GM13977 (cell line): ENCODE data around the gene DR1.
A peak's percentile ranks its signal among the peaks of the same experiment; 100 is the strongest.

Experiments used
- DNase-seq: peaks from one replicate; pipeline ENCODE4 v3.0.0; 2012; ENCODE audit warnings: low spot score
- in situ Hi-C: fragments of 300-500 bp; cut with MboI; formaldehyde crosslinking; loops from one replicate; pipeline ENCODE4 v1.12.0; 2022; ENCODE audit warnings: low sequenced_read_pairs, low pct_unique_long_range_greater_than_20kb, mixed read lengths, inconsistent platforms; ENCODE audit not compliant: unreplicated experiment
- TF ChIP-seq, protein P1 (sequence below): IDR thresholded peaks from 2 replicates; pipeline ENCODE4 v1.5.1; 2012; ENCODE audit warnings: mild to moderate bottlenecking, control low read depth; ENCODE audit not compliant: insufficient read depth; ENCODE audit errors: extremely low read depth, missing control alignments

Gene DR1

DNA sequence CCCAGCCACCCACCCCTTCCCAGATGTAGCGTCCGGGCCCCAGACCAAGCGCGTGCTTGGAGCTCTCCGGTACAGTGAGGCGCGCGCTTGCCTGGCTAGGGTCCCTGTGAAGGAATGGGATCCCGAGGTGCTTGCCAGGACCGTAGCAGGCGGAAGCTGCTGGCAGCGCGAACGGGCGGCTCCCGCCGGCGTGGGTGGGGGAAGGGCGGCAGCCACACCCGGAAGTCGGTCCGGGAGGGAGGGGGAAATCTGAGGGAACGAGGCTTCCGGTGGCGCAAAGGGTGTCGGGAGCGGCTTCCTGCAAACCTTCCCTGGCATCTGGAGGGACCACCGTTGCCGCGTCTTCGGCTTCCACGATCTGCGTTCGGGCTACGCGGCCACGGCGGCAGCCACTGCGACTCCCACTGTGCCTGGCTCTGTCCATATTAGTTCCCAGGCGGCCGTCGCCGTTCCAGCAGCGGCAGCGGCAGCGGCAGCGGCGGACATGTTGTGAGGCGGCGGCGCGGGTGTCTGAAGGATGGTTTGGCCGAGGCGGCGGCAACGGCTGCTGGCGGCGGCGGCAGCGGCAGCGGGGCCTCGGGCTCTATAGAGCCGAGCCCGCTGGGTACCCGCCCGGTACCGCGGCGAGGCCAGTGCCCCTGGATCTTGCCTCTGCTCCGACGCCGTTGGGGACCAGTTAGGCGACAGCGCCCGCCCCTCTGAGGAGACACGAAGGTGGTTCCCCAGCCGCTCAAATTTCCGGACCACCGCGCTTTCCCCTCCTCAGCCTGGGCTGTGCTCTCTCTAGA is at the start of gene DR1:
Gene DR1 (plus strand): TSS at position 275 of the 788 bp plus-strand sequence. CDS start 739 bp downstream, outside the sequence.
- TF ChIP-seq, protein P1, sequence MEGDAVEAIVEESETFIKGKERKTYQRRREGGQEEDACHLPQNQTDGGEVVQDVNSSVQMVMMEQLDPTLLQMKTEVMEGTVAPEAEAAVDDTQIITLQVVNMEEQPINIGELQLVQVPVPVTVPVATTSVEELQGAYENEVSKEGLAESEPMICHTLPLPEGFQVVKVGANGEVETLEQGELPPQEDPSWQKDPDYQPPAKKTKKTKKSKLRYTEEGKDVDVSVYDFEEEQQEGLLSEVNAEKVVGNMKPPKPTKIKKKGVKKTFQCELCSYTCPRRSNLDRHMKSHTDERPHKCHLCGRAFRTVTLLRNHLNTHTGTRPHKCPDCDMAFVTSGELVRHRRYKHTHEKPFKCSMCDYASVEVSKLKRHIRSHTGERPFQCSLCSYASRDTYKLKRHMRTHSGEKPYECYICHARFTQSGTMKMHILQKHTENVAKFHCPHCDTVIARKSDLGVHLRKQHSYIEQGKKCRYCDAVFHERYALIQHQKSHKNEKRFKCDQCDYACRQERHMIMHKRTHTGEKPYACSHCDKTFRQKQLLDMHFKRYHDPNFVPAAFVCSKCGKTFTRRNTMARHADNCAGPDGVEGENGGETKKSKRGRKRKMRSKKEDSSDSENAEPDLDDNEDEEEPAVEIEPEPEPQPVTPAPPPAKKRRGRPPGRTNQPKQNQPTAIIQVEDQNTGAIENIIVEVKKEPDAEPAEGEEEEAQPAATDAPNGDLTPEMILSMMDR, result no peak
- peak; percentile 95 for DNase-seq
- in situ Hi-C loops, result no loop called here

DNA sequence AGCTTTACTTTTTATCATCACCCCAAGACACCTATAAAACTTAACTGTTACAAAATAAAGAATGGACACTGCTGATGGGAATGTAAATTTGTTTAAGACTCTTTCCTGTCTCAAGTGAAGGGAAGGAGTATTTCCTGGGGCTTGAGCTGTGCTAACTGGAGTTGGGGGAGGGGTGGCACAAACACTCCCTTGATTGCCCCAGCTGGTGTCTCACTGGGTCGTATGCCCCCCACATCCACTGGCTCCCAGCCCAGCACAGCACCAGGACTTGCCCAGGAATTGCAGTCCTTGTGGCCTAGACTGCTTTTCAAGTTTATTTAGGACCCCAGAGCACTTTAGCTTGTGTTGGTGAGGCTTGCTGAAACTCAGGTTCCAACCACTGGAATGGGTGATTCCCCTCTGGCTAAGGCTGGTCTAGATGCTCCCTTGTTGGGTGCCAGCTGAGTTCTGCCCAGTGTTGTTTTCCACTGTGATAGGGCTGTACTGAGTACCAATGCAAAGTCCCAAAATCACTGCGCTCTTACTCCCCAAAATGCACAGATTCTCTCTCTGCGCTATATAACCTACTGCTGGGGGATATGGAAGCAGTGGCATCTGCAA is 49.1 kb upstream of the DR1 start:
- in situ Hi-C loops, result no loop called here
- TF ChIP-seq, protein P1, result no peak
- no peak for DNase-seq

DNA sequence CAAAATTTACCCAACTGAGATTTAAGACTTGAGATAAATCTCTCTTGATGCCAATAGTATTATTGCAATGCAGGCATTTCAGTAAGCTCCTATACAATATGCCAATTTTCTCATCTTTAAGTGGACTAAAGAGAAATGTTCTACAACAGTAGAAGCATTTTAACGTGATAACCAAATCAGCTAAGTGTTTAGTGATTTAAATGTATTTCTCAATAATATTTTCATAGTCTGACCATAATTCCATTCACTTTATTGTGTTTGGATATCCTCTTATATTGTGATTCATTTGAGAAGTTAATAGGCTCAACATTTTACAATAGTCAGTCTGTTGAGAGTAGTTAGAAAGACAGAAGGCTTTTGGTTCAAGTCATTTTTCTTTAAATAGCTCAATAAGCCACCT is 44.6 kb upstream of the DR1 start:
- in situ Hi-C loops, result loop anchor here (25.0 kb wide), 1 partner anchor 561 kb away; no protein-coding TSS in a partner anchor

DNA sequence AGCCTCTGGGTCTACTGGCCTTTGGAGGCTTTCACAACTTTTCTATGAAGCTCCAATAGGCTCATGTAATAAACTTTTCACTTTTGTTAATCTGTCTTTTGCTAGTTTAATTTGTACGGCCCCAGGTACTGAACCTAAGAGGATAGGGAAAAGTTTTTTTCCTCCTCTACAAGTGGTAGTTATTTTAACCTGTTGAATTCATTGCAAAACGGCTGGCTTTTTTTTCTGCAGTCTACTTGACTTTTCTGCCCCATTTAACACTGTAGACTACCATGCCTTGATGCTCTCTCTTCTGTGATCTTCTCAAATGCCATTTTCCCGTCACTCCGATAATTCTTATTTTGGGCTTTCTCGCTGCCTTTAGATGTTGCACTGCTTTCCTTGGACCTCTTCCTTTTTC is 43.6 kb upstream of the DR1 start:
- no peak for DNase-seq
- in situ Hi-C loops, result loop anchor here (25.0 kb wide), 1 partner anchor 560 kb away; no protein-coding TSS in a partner anchor
- TF ChIP-seq, protein P1, result no peak

More for the DNA sequence above, 44.6 kb upstream of the DR1 start:
- TF ChIP-seq, protein P1, result no peak
- DNase-seq, result no peak

DNA sequence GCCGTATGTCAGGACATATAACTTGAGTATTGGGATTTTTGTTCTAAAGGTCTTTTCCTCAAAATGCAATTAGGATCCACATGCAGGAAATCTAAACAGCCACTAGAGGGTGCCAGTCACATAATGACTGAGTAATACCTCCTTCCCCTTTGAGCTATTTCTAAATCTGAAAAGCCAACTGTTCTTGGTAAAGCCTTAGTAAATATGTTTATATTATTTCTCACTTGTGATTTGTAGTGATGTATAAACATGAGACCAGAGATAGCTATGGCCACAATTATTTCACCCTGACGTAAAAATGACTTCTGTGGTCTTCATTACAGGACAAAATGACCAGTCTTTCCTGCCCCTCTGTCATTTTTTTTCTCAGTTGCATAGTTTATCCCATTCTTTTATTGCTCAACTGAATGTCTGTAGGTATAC is 41.0 kb upstream of the DR1 start:
- DNase-seq, result peak; percentile 36
- TF ChIP-seq, protein P1, result peak; percentile 66
- in situ Hi-C loops, result loop anchor here (25.0 kb wide), 1 partner anchor 558 kb away; no protein-coding TSS in a partner anchor

DNA sequence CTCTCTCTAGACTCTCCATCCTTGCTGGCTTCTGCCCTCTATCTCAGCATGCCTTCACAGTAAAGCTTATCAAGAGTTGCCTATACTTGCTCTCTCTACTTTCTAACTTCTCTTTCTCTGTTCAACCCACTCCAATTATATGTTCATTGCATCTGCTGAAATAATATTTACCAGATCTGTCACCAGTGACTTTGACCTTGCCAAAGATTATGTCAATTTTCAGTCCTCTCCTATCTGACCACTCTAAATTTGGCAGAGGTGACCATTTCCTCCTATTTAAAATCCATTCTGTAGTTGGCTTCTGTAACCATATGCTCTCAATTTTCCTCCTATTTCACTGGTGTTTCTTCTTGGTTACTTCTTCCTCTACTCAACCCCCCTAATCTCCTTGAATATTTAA is 38.8 kb upstream of the DR1 start:
- in situ Hi-C loops, result loop anchor here (25.0 kb wide), 1 partner anchor 555 kb away; no protein-coding TSS in a partner anchor
- TF ChIP-seq, protein P1, result no peak
- DNase-seq, result no peak
